Measurements from ENCODE around the gene PI16. TPM values are rescaled to one million over a fixed set of nuclear protein-coding genes. Genes with fewer than 3 reads are reported as not detected.

PI16 gene
- polyA plus RNA-seq, 1 donor from 2014 or later = not detected

GRCh38 chr6:36973190-36973589, 18.7 kb downstream of the PI16 start:
- no peaks in the 10 kb centered on the region for H3F3A ChIP-seq (ENCODE audit: insufficient read depth, low read length, poor library complexity, severe bottlenecking)
- no peaks in the 10 kb centered on the region for H3K27me3 ChIP-seq (ENCODE audit: insufficient read depth, low read depth, low read length)
- no peak overlapping the region for H2AFZ ChIP-seq (ENCODE audit: low read depth, low read length)
- H3K4me2 ChIP-seq (ENCODE audit: low read length) = no peak overlapping the region
- no peaks in the 10 kb centered on the region for H4K20me1 ChIP-seq (ENCODE audit: insufficient read depth)
- H3K79me2 ChIP-seq (replicated peaks; ENCODE audit: insufficient read depth, low read length) = no peaks in the 10 kb centered on the region
- H3K9me2 ChIP-seq (ENCODE audit: insufficient read depth, low read length) = no peaks in the 10 kb centered on the region
- no peak overlapping the region for H3K27ac ChIP-seq (ENCODE audit: low read length)
- TF ChIP-seq EZH2 (IDR thresholded peaks at IDR 0.05; ENCODE audit: borderline replicate concordance, insufficient read depth, low read length, poor library complexity, severe bottlenecking) (no peak), POLR2AphosphoS5 (IDR thresholded peaks at IDR 0.05) (no peak), SMC3 (conservative IDR thresholded peaks at IDR 0.05; ENCODE audit: poor library complexity) (no peak), CTCF (IDR thresholded peaks at IDR 0.05; ENCODE audit: poor library complexity, severe bottlenecking) (no peak), MXI1 (conservative IDR thresholded peaks at IDR 0.05; ENCODE audit: poor library complexity, severe bottlenecking) (no peak), RAD21 (conservative IDR thresholded peaks at IDR 0.05) (no peak), REST (IDR thresholded peaks at IDR 0.05; ENCODE audit: borderline replicate concordance) (no peak), EP300 (conservative IDR thresholded peaks at IDR 0.05; ENCODE audit: poor library complexity, severe bottlenecking) (no peak), TAF1 (IDR thresholded peaks at IDR 0.05; ENCODE audit: low read depth) (no peak)
- H3K9me3 ChIP-seq (ENCODE audit: low read length) = no peaks in the 10 kb centered on the region
- H3K36me3 ChIP-seq (ENCODE audit: insufficient read depth, low read length) = peaks cover 3% of the 10 kb centered on the region
- H3K9ac ChIP-seq (ENCODE audit: low read length) = no peak overlapping the region
- no peak overlapping the region for H3K4me3 ChIP-seq (ENCODE audit: low read length)

GRCh38 chr6:36973647-36974046, 19.1 kb downstream of the PI16 start:
- Histone ChIP-seq H4K20me1 (ENCODE audit: insufficient read depth) (no peaks in the 10 kb centered on the region), H3K9ac (ENCODE audit: low read length) (no peak overlapping the region), H3K4me3 (ENCODE audit: low read length) (no peak overlapping the region), H3K4me2 (ENCODE audit: low read length) (no peak overlapping the region), H3K9me2 (ENCODE audit: insufficient read depth, low read length) (no peaks in the 10 kb centered on the region), H3K36me3 (ENCODE audit: insufficient read depth, low read length) (peaks cover 3% of the 10 kb centered on the region), H3K27me3 (ENCODE audit: insufficient read depth, low read depth, low read length) (no peaks in the 10 kb centered on the region), H2AFZ (ENCODE audit: low read depth, low read length) (no peak overlapping the region), H3K79me2 (replicated peaks; ENCODE audit: insufficient read depth, low read length) (no peaks in the 10 kb centered on the region), H3K27ac (ENCODE audit: low read length) (no peak overlapping the region), H3F3A (ENCODE audit: insufficient read depth, low read length, poor library complexity, severe bottlenecking) (no peaks in the 10 kb centered on the region), H3K9me3 (ENCODE audit: low read length) (no peaks in the 10 kb centered on the region)
- TF ChIP-seq EZH2 (IDR thresholded peaks at IDR 0.05; ENCODE audit: borderline replicate concordance, insufficient read depth, low read length, poor library complexity, severe bottlenecking) (no peak), RAD21 (conservative IDR thresholded peaks at IDR 0.05) (no peak), CTCF (IDR thresholded peaks at IDR 0.05; ENCODE audit: poor library complexity, severe bottlenecking) (no peak), REST (IDR thresholded peaks at IDR 0.05; ENCODE audit: borderline replicate concordance) (no peak), EP300 (conservative IDR thresholded peaks at IDR 0.05; ENCODE audit: poor library complexity, severe bottlenecking) (no peak), MXI1 (conservative IDR thresholded peaks at IDR 0.05; ENCODE audit: poor library complexity, severe bottlenecking) (no peak), SMC3 (conservative IDR thresholded peaks at IDR 0.05; ENCODE audit: poor library complexity) (no peak), POLR2AphosphoS5 (IDR thresholded peaks at IDR 0.05) (no peak), TAF1 (IDR thresholded peaks at IDR 0.05; ENCODE audit: low read depth) (no peak)

Data from neural cell (in vitro differentiated cells).